HCT116 (cell line): ENCODE data around the gene GNB4. TPM values are rescaled to one million over a fixed set of nuclear protein-coding genes. Genes with fewer than 3 reads are reported as not detected.
A peak's percentile ranks its signal among the peaks of the same experiment; 100 is the strongest.

Source experiments
- ATAC-seq: fragments of 200-7000 bp; cut with Tn5 transposase; 2 replicates; pipeline ENCODE4 v1.9.1; 2020; ENCODE audit warnings: mild to moderate bottlenecking, moderate library complexity
- BruUV-seq: library from RNA; stranded (reverse); fragments of 400-500 nt; replicated peaks from 2 replicates; lab custom pipeline; 2021; lab: Mats Ljungman, UMichigan
- CTCF ChIA-PET: fragments of 300-600 bp; sonication (Branson Sonifier 250); formaldehyde crosslinking; loops from one replicate; lab custom pipeline; 2021; ENCODE audit warnings: antibody characterized with exemption; lab: Charles Lee
- POLR2A ChIA-PET: fragments of 300-600, 350-600 bp; sonication (Branson Sonifier 250); formaldehyde crosslinking; loops from one replicate; lab custom pipeline; 2021; ENCODE audit warnings: antibody characterized with exemption; lab: Charles Lee
- RAD21 ChIA-PET, 2 experiments: fragments of 300-600 bp; sonication (Branson Sonifier 250); formaldehyde crosslinking; loops; one replicate each; lab custom pipeline; 2023; ENCODE audit warnings: low total read pairs in 2 of 2; ENCODE audit not compliant: uncharacterized antibody in 2 of 2, unreplicated experiment in 2 of 2, low non-redundant PET in 1 of 2; lab: Charles Lee
- DNase-seq: peaks from one replicate; pipeline ENCODE4 v3.0.0-alpha.2; 2010; ENCODE audit warnings: low read depth, low spot score
- H2AFZ ChIP-seq: fragments of 200-600 bp; shearing (Covaris generic), sonication (generic); 2 replicates; pipeline ENCODE4 v1.6.1; 2017; ENCODE audit warnings: low read depth, mixed run types, mixed read lengths, antibody characterized with exemption, low read length; ENCODE audit not compliant: poor library complexity, severe bottlenecking
- H3K27ac ChIP-seq: 2 replicates; pipeline ENCODE4 v1.5.1; 2012; ENCODE audit warnings: low read depth, low read length
- H3K27me3 ChIP-seq: fragments of 200-600 bp; sonication (generic); 2 replicates; pipeline ENCODE4 v1.6.1; 2016; ENCODE audit warnings: mixed run types, low read length, mixed read lengths; ENCODE audit not compliant: insufficient read depth
- H3K36me3 ChIP-seq, 2 experiments: fragments of 200-500 bp in 1 of 2; fragments of 200-600 bp in 1 of 2; sonication (Bioruptor generic) in 1 of 2; sonication (generic) in 1 of 2; 2 replicates each; pipeline versions ENCODE4 v1.5.1 to v1.6.1; 2014 to 2016; ENCODE audit warnings: low read length in 2 of 2, inconsistent platforms in 1 of 2, mixed read lengths in 1 of 2, mixed run types in 1 of 2; ENCODE audit not compliant: insufficient read depth in 2 of 2, control insufficient read depth in 1 of 2
- H3K4me1 ChIP-seq, 2 experiments: fragments of 200-600 bp in 1 of 2; sonication (generic) in 1 of 2; 2 replicates each; pipeline versions ENCODE4 v1.5.1 to v1.6.1; 2012 to 2017; ENCODE audit warnings: low read length in 2 of 2, inconsistent platforms in 1 of 2, mild to moderate bottlenecking in 1 of 2, mixed read lengths in 1 of 2, mixed run types in 1 of 2, moderate library complexity in 1 of 2; ENCODE audit not compliant: insufficient read depth in 2 of 2, control insufficient read depth in 1 of 2
- H3K4me2 ChIP-seq: fragments of 200-600 bp; sonication (generic); 2 replicates; pipeline ENCODE4 v1.6.1; 2017; ENCODE audit warnings: mixed run types, low read length, mixed read lengths
- H3K4me3 ChIP-seq, 2 experiments: fragments of 200-600 bp in 1 of 2; sonication (generic) in 1 of 2; replicated peaks in 1 of 2; 2 replicates each; pipeline ENCODE4 v1.5.1; 2011 to 2016; ENCODE audit warnings: low read length in 2 of 2, control low read depth in 1 of 2, low read depth in 1 of 2, mild to moderate bottlenecking in 1 of 2, mixed read lengths in 1 of 2, mixed run types in 1 of 2
- H3K79me2 ChIP-seq: fragments of 200-600 bp; sonication (generic); 2 replicates; pipeline ENCODE4 v1.6.1; 2017; ENCODE audit warnings: mild to moderate bottlenecking, mixed run types, low read length, moderate library complexity, mixed read lengths; ENCODE audit not compliant: insufficient read depth
- H3K9ac ChIP-seq: fragments of 200-600 bp; sonication (generic); 2 replicates; pipeline ENCODE4 v1.6.1; 2016; ENCODE audit warnings: low read length, mixed read lengths
- H3K9me2 ChIP-seq: fragments of 200-600 bp; sonication (generic), shearing (Covaris generic); 2 replicates; pipeline ENCODE4 v1.6.1; 2017; ENCODE audit warnings: mixed run types, mild to moderate bottlenecking, moderate library complexity; ENCODE audit not compliant: insufficient read depth
- H3K9me3 ChIP-seq, 2 experiments: fragments of 200-500 bp in 1 of 2; fragments of 200-600 bp in 1 of 2; sonication (Bioruptor generic) in 1 of 2; sonication (generic) in 1 of 2; 2 replicates each; pipeline ENCODE4 v1.6.1; 2014 to 2017; ENCODE audit warnings: low read length in 2 of 2, mixed read lengths in 2 of 2, inconsistent platforms in 1 of 2, low read depth in 1 of 2, mild to moderate bottlenecking in 1 of 2, mixed run types in 1 of 2, moderate library complexity in 1 of 2; ENCODE audit not compliant: control insufficient read depth in 1 of 2, insufficient read depth in 1 of 2
- H4K20me1 ChIP-seq: fragments of 200-600 bp; sonication (generic), shearing (Covaris generic); 2 replicates; pipeline ENCODE4 v1.6.1; 2017; ENCODE audit warnings: mixed run types, mild to moderate bottlenecking, moderate library complexity; ENCODE audit not compliant: insufficient read depth
- ATF3 ChIP-seq: IDR thresholded peaks from 2 replicates; pipeline ENCODE4 v1.6.1; 2012
- CBX3 ChIP-seq: IDR thresholded peaks from 2 replicates; pipeline ENCODE4 v1.6.1; 2012; ENCODE audit warnings: low read depth
- MAX ChIP-seq: IDR thresholded peaks from 2 replicates; pipeline ENCODE4 v1.6.1; 2012
- SP1 ChIP-seq: IDR thresholded peaks from 2 replicates; pipeline ENCODE4 v1.6.1; 2012; ENCODE audit warnings: low read depth
- intact Hi-C: fragments of 100-400 bp; cut with micrococcal nuclease; formaldehyde crosslinking; loops from 2 replicates; pipeline ENCODE4 v1.10.0; 2022
- total RNA-seq: library from RNA; stranded (reverse); gene quantifications from one replicate; pipeline ENCODE4 v1.2.1, GENCODE V29; 2021; ENCODE audit not compliant: unreplicated experiment

Gene GNB4
- total RNA-seq, 1 experiment from 2014 or later, result 0.10 TPM

- no peak for TF ChIP-seq MAX
- TF ChIP-seq ATF3, result no peak
Measured at GRCh38 chr3:179451265-179452175, at the start of gene GNB4 (continued).

DNA sequence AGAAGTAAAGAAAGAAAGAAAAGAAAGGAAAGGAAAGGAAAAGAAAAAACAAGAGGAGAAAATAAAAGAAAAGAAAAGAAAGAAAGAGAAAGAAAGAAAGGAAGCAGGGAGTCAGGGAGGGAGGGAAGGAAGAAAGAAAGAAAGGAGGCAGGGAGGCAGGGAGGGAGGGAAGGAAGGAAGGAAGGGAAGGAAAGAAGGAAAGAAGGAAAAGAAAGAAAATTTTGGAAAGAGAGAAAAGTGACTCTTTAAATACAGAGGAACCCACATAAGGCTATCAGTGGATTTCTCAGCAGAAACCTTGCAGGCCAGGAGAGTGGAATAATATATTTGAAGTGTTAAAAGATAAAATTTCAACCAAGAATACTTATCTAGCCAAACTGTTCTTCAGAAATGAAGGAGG lies 44.2 kb upstream of the GNB4 start:
- ChIA-PET POLR2A (no interaction called here), CTCF (no interaction called here), RAD21 (no interaction called here)
- H3K4me2 ChIP-seq, result no peak overlapping the region
- no peaks in the 10 kb centered on the region for H3K36me3 ChIP-seq
- H3K27ac ChIP-seq, result no peak overlapping the region
- no peaks in the 10 kb centered on the region for H3K27me3 ChIP-seq
- H2AFZ ChIP-seq, result no peak overlapping the region
- 0 out of 4 replicates have a peak, but pooled peaks cover 0 to 3% of the 10 kb centered on the region in 2 experiments for H3K9me3 ChIP-seq
- ATAC-seq (no peak), DNase-seq (no peak)
- H3K4me1 ChIP-seq, result no peaks in the 10 kb centered on the region
- no peaks in the 10 kb centered on the region for H4K20me1 ChIP-seq
- H3K9ac ChIP-seq, result no peak overlapping the region
- intact Hi-C loops, result no loop called here
- no TSS peak for BruUV-seq
- H3K4me3 ChIP-seq, result no peak overlapping the region
- TF ChIP-seq SP1, result no peak
- TF ChIP-seq CBX3, result peak; percentile 44; the same call in 1 of the 2 replicates
- H3K79me2 ChIP-seq, result no peaks in the 10 kb centered on the region
- H3K9me2 ChIP-seq, result no peaks in the 10 kb centered on the region

- Histone ChIP-seq H4K20me1 (no peaks in the 10 kb centered on the region), H2AFZ (no peak overlapping the region), H3K9me2 (no peaks in the 10 kb centered on the region), H3K36me3 (no peaks in the 10 kb centered on the region), H3K4me3 (no peak overlapping the region), H3K9ac (no peak overlapping the region), H3K27me3 (no peaks in the 10 kb centered on the region), H3K4me1 (no peaks in the 10 kb centered on the region), H3K9me3 (0 out of 4 replicates have a peak, but pooled peaks cover 0 to 3% of the 10 kb centered on the region in 2 experiments), H3K4me2 (no peak overlapping the region), H3K79me2 (no peaks in the 10 kb centered on the region), H3K27ac (no peak overlapping the region)
- RAD21 ChIA-PET, result no interaction called here
- no TSS peak for BruUV-seq
- POLR2A ChIA-PET, result no interaction called here
- DNase-seq (no peak), ATAC-seq (no peak)
- intact Hi-C loops, result no loop called here
- no peak for TF ChIP-seq CBX3
- CTCF ChIA-PET, result no interaction called here
Measured at GRCh38 chr3:179493260-179493659, 42.0 kb upstream of the GNB4 start.
